Body of pancreas (tissue), 4 donors: ENCODE measurements around the gene RGS10. TPM values are rescaled to one million over a fixed set of nuclear protein-coding genes. Genes with fewer than 3 reads are reported as not detected.

Source experiments
- ATAC-seq: fragments of 150-250 bp; one replicate; pipeline ENCODE4 v1.9.1; 2016
- DNase-seq, 4 donors: peaks; one replicate each; pipeline ENCODE4 v3.0.0-alpha.2; 2019
- H3K27ac ChIP-seq, 4 donors: fragments of 200-600 bp; sonication (generic); 1 replicate in 3 of 4; 2 replicates in 1 of 4; pipeline versions ENCODE4 v1.5.1 to v1.6.1; 2016 to 2019; ENCODE audit warnings: mild to moderate bottlenecking in 1 of 4, mixed read lengths in 1 of 4, moderate library complexity in 1 of 4
- H3K27me3 ChIP-seq, 2 donors: fragments of 200-600 bp; sonication (generic); one replicate each; pipeline ENCODE4 v1.6.0; 2016; ENCODE audit warnings: mild to moderate bottlenecking in 1 of 2
- H3K36me3 ChIP-seq, 2 donors: fragments of 200-600 bp; sonication (generic); replicated peaks in 1 of 2; 2 replicates each; pipeline ENCODE4 v1.5.1; 2016; ENCODE audit warnings: low read depth in 2 of 2; ENCODE audit not compliant: insufficient read depth in 1 of 2
- H3K4me1 ChIP-seq: fragments of 200-600 bp; sonication (generic); one replicate; pipeline ENCODE4 v1.6.0; 2016
- H3K4me3 ChIP-seq, 2 donors: fragments of 200-600 bp; sonication (generic); 1 replicate in 1 of 2; 2 replicates in 1 of 2; pipeline ENCODE4 v1.5.1; 2016 to 2019
- H3K9me3 ChIP-seq, 3 donors: fragments of 200-600 bp; sonication (generic); 1 replicate in 2 of 3; 2 replicates in 1 of 3; pipeline ENCODE4 v1.5.1; 2016
- POLR2A ChIP-seq, 3 donors: fragments of 450-650 bp; IDR thresholded peaks; one replicate each; pipeline ENCODE4 v1.6.1; 2016; ENCODE audit warnings: antibody characterized with exemption in 3 of 3, mild to moderate bottlenecking in 2 of 3
- WGBS, 2 donors: methylation state at CpG; one replicate each; pipeline ENCODE4 v1.1.5; 2017; 5-methylcytosine and 5-hydroxymethylcytosine counted together
- intact Hi-C: fragments of 100-400 bp; cut with DNase I; formaldehyde crosslinking; loops from one replicate; pipeline ENCODE4 v1.15.1; 2023
- total RNA-seq, 2 donors: library from RNA; depleted of rRNA; stranded (reverse); fragments of >200 nt; gene quantifications; one replicate each; pipeline ENCODE4 v1.1.0, GENCODE V29; 2016
- TF ChIP-seq, protein P1 (sequence below), 7 experiments: fragments of 450-650 bp in 4 of 7; fragments of 200-600 bp in 3 of 7; sonication (generic) in 3 of 7; IDR thresholded peaks; one replicate each; pipeline ENCODE4 v1.5.1; 2016 to 2019; ENCODE audit warnings: antibody characterized with exemption in 7 of 7

RGS10 gene
- total RNA-seq, 2 donors from 2014 or later = 13.2 to 21.3 TPM

DNA sequence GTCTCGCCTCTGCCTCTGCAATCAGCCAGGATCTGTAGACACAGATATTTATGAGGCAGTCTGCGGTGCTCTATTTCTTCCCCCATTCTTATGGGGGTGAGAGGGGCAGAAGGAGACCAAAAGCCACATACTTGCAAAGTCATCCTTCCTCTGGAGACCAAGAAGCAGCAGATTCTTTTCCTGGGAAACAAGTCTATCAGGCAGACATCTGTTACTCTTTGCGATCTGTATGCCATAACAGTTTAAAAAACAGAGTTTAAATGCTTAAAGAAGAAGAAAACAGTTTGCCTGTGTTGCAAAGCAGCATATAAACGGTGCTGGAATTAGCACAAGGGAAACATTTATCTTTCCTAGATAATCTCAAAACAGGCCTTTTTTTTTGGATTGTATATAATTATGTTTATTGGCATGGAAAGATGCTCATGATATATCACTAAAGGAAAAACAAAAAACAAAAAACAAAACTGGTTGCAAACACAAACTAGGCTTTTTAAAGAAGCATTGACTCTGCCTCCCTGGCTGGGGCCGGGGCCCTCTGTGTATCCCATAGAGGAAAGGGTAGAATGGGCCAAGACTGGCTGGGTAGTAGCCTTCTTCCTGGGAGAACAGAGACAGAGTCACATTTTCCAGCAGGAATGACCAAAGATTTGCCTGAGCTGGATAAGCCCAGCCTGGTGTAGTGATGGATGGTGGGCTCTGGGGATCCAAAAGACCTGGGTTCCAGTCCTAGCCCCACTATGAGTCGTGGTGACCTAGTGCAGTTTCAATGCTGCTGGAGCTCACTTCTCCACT lies 50.4 kb downstream of the RGS10 start:
- ATAC-seq = no peak
- no peaks in the 10 kb centered on the region for H3K9me3 ChIP-seq
- H3K27me3 ChIP-seq = no peaks in the 10 kb centered on the region
- no peak for DNase-seq
- peaks cover 6% of the 10 kb centered on the region for H3K4me1 ChIP-seq
- intact Hi-C loops = no loop called here
- H3K27ac ChIP-seq = no peak overlapping the region
- H3K36me3 ChIP-seq = no peaks in the 10 kb centered on the region
- no peak overlapping the region for H3K4me3 ChIP-seq
- TF ChIP-seq POLR2A (IDR thresholded peaks at IDR 0.05) = no peak
- TF ChIP-seq, protein P1, sequence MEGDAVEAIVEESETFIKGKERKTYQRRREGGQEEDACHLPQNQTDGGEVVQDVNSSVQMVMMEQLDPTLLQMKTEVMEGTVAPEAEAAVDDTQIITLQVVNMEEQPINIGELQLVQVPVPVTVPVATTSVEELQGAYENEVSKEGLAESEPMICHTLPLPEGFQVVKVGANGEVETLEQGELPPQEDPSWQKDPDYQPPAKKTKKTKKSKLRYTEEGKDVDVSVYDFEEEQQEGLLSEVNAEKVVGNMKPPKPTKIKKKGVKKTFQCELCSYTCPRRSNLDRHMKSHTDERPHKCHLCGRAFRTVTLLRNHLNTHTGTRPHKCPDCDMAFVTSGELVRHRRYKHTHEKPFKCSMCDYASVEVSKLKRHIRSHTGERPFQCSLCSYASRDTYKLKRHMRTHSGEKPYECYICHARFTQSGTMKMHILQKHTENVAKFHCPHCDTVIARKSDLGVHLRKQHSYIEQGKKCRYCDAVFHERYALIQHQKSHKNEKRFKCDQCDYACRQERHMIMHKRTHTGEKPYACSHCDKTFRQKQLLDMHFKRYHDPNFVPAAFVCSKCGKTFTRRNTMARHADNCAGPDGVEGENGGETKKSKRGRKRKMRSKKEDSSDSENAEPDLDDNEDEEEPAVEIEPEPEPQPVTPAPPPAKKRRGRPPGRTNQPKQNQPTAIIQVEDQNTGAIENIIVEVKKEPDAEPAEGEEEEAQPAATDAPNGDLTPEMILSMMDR (IDR thresholded peaks at IDR 0.05) = no peak
- 70 to 78% methylated on average over 6 of the region's 6 CpGs for WGBS, 2 donors

DNA sequence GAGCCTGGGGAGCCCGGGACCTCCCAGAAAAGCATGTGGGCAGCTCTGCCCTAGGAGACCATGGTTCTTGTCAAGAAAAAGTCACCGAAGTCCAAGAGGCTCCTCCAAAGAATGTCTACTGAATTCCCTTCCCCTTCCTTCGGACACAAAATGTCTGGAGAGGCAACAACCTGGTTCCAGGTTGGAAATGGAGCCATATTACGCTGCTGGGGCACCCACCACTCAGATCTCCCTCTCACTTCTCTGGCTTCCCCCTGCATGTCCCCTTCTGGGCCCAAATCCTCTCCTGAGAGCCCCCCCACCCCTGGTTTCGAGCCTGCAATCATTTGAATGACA lies 52.6 kb downstream of the RGS10 start:
- H3K9me3 ChIP-seq = no peaks in the 10 kb centered on the region
- ATAC-seq = no peak
- intact Hi-C loops = no loop called here
- no peaks in the 10 kb centered on the region for H3K36me3 ChIP-seq
- no peak for DNase-seq
- WGBS, 2 donors = 40 to 48% methylated on average over 3 to 5 of the region's 5 CpGs
- no peak overlapping the region for H3K27ac ChIP-seq
- no peak for TF ChIP-seq POLR2A (IDR thresholded peaks at IDR 0.05)
- TF ChIP-seq, protein P1 (IDR thresholded peaks at IDR 0.05) = peak in 1 of 7 experiments; percentile 3
- H3K4me3 ChIP-seq = no peak overlapping the region
- no peaks in the 10 kb centered on the region for H3K27me3 ChIP-seq
- H3K4me1 ChIP-seq = peaks cover 6% of the 10 kb centered on the region

DNA sequence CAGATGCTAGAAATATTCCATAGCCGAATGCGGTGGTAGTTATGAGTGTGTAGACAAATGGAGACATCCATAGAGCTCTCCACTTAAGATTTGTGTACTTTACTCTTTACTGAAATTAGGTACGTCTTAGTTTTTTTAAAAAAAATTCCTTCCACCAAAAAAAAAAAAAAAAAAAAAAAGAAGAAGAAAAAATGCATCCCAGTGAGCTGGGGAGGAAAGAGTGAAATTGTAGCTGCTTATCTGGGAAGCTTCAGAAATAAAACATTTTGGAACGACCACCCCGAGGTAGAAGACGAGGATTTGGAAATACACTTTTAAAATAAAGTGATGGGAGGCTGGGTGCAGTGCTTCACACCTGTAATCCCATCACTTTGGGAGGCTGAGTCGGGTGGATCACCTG lies 53.8 kb downstream of the RGS10 start:
- 64 to 67% methylated on average over 7 of the region's 7 CpGs for WGBS, 2 donors
- no peaks in the 10 kb centered on the region for H3K27me3 ChIP-seq
- no peaks in the 10 kb centered on the region for H3K36me3 ChIP-seq
- intact Hi-C loops = no loop called here
- H3K27ac ChIP-seq = no peak overlapping the region
- no peak for ATAC-seq
- TF ChIP-seq POLR2A (IDR thresholded peaks at IDR 0.05) = no peak
- TF ChIP-seq, protein P1 (IDR thresholded peaks at IDR 0.05) = no peak
- DNase-seq = no peak
- peaks cover 6% of the 10 kb centered on the region for H3K4me1 ChIP-seq
- H3K9me3 ChIP-seq = no peaks in the 10 kb centered on the region
- H3K4me3 ChIP-seq = no peak overlapping the region

DNA sequence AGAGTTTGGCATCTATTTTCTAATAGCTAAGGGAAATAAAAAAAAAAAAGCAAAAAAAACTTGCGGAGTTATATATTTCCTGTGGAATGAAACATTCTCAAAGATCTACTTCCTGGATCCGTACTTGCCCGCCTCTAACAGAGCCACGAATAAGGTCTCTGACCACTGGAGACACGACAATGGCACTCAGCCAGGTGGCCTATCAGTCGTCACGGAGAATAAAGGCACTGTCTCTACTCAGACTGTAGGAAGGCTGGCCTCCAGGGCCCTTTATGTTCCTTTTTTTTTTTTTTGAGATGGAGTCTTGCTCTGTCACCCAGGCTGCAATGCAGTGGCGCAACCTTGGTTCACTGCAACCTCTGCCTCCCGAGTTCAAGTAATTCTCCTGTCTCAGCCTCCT lies 58.7 kb downstream of the RGS10 start:
- DNase-seq (no peak), ATAC-seq (no peak)
- no peaks in the 10 kb centered on the region for H3K36me3 ChIP-seq
- TF ChIP-seq, protein P1 (IDR thresholded peaks at IDR 0.05) = no peak
- no peak for TF ChIP-seq POLR2A (IDR thresholded peaks at IDR 0.05)
- H3K27me3 ChIP-seq = no peaks in the 10 kb centered on the region
- no peaks in the 10 kb centered on the region for H3K9me3 ChIP-seq
- H3K4me3 ChIP-seq = no peak overlapping the region
- H3K4me1 ChIP-seq = no peaks in the 10 kb centered on the region
- 70 to 81% methylated on average over 9 of the region's 9 CpGs for WGBS, 2 donors
- intact Hi-C loops = no loop called here
- no peak overlapping the region for H3K27ac ChIP-seq

DNA sequence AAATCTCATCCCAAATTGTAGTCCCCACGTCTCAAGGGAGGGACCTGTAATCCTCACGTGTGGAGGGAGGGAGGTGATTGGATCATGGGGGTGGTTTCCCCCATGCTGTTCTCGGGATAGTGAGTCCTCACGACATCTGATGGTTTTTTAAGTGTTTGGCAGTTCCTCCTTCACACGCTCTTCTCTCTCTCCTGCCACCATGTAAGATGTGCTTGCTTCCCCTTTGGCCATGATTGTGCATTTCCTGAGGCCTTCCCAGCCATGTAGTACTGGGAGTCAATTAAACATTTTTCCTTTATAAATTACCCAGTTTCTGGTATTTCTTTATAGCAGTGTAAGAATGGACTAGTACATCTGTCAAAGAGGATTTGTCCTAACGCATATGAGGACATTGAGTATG lies 59.5 kb downstream of the RGS10 start:
- H3K4me3 ChIP-seq = no peak overlapping the region
- TF ChIP-seq, protein P1 (IDR thresholded peaks at IDR 0.05) = no peak
- TF ChIP-seq POLR2A (IDR thresholded peaks at IDR 0.05) = no peak
- intact Hi-C loops = no loop called here
- ATAC-seq (no peak), DNase-seq (no peak)
- no peaks in the 10 kb centered on the region for H3K4me1 ChIP-seq
- WGBS, 2 donors = 85 to 90% methylated on average over 6 of the region's 6 CpGs
- no peaks in the 10 kb centered on the region for H3K36me3 ChIP-seq
- H3K27me3 ChIP-seq = no peaks in the 10 kb centered on the region
- H3K9me3 ChIP-seq = no peaks in the 10 kb centered on the region
- no peak overlapping the region for H3K27ac ChIP-seq
